G401.6 (cell line): ENCODE results near the gene PRAC2.

ENCODE experiments used
- FAIRE-seq: peaks from 2 replicates; lab custom pipeline; 2012; peaks lifted over from hg19 to GRCh38; lab: Jason Lieb, UNC

Gene PRAC2

GRCh38 chr17:48755356-48755755, 32.4 kb downstream of the PRAC2 start:
- FAIRE-seq = no peak

DNA sequence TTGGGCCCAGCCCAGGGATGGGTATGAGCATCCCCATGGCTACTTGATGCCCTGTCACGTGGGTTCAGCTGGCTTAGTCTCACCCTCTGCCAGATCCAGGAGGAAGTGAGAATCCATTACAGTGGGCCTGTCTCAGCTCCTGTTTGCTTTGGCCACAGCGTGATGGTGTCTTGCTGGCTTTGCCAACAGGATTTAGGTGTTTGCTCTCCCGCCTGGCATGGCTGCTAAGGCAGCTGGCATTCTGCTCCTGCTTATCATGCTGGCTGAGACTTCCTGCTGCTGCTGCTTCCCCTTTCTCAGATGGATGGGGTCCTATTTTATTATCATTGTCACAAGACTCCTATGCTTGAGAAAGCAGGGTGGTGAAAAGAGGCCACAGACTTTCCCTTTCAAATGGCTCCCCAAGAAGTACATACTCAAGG, 33.9 kb downstream of the PRAC2 start:
- no peak for FAIRE-seq

DNA sequence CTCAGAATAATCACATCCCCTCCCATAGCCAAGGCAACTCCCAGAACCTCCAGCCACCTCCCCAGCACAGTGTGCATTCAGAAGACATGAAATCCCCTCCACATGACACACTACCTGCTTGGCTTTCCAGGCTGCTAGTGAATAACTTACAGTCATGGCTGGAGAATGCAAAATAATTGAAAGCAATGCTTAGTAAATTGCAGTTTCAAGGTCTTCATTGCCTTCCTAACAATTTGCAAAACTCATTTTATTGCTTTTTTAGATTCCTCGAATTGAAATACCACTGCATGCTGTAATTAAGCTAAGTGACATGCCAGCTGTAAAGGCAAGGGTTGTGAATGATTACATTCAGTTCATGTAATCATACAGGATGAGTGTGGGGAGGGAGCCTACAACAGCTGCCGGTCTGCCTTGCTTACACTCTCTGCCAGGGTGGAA, 34.6 kb downstream of the PRAC2 start:
- FAIRE-seq = peak; percentile 100

- no peak for FAIRE-seq
These were observed 36.3 kb downstream of the PRAC2 start for GRCh38 chr17:48759288-48759687.

DNA sequence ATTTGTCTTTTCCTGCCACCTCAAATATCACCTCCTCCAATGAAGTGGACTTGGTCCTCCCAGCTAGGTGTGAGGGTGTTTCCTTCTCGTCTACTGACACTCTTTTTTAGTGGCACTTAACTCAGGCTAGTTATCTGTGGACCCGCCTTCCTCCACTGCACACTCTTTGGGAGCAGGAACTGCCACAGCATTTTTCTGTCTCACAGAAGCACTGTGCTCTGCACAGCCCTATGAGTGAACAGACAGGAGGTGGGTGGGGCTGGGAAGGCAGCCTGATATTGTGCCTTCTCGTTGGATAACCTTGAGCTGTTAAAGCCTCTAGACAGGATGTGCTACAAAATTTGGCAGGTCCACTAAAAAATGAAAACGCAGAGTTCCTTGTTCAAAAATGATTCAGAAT, 37.4 kb downstream of the PRAC2 start:
- no peak for FAIRE-seq

DNA sequence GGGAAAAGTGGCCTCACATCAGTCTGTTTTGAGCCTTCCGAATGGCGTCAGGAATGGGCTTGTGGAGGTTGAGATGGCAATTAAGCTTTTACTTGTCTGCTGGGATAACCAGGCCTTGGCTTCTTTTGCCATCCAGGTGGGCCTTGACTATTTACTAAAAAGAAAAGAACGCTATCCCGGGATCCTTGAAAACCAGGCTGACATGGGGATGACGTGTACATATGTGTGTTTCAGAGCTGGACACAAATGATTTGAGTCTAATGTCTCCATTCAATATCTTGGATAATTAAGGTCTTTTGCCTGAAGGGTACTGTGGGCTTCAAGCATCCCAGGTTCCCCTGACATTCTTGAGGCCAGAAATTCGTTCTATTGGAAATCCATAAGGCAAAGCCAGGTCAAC, 38.1 kb downstream of the PRAC2 start:
- FAIRE-seq = no peak

- FAIRE-seq = no peak
These were observed 44.3 kb downstream of the PRAC2 start for GRCh38 chr17:48767263-48767774.

- no peak for FAIRE-seq
These were observed 46.2 kb downstream of the PRAC2 start for GRCh38 chr17:48769009-48769675.

DNA sequence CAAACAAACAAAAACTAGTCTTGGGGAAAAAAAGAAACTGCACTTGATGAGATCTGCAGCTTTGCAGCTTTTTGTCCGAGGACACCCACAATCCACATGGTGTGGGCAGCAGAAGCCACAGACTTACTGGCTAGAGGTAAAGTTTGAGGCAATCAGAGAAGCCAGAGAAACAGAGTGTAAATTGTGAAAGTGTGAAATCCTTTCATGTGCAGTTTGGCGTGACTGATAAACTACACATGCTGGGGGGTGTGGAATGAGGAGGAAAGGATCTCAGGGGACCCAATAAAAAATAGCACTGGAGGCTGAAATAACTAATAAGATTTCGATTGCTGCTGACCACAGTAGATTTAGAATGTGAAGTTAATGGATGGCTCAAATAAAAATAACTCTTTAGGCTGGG, 48.0 kb downstream of the PRAC2 start:
- FAIRE-seq = no peak

GRCh38 chr17:48773245-48773644, 50.3 kb downstream of the PRAC2 start:
- FAIRE-seq = no peak
